NCI-H526 (cell line): ENCODE results near the gene LAMP5.

Experiments
- DNase-seq, 2 experiments: peaks; one replicate each; lab custom pipeline; 2025; lab: John Stamatoyannopoulos, UW

LAMP5 gene

GRCh38 chr20:9514461-9515213 is at the start of gene LAMP5:
TSS of gene LAMP5 (plus strand) at chr20:9514590. CDS start at chr20:9514853, 263 bp downstream.
- DNase-seq, result peak; percentile 46 to 84

GRCh38 chr20:9467995-9468394 is 46.4 kb upstream of the LAMP5 start:
- peak in 1 of 2 experiments; percentile 39 for DNase-seq

- no peak for DNase-seq
Measured at GRCh38 chr20:9474835-9475415, 39.5 kb upstream of the LAMP5 start.

- DNase-seq, result no peak
Measured at GRCh38 chr20:9475456-9475855, 38.9 kb upstream of the LAMP5 start.

GRCh38 chr20:9476174-9476573 is 38.2 kb upstream of the LAMP5 start:
- DNase-seq, result no peak

GRCh38 chr20:9476637-9477036 is 37.8 kb upstream of the LAMP5 start:
- no peak for DNase-seq

GRCh38 chr20:9478771-9479170 is 35.6 kb upstream of the LAMP5 start:
- DNase-seq, result no peak

GRCh38 chr20:9480066-9480465 is 34.3 kb upstream of the LAMP5 start:
- DNase-seq, result no peak

GRCh38 chr20:9482180-9482579 is 32.2 kb upstream of the LAMP5 start:
- DNase-seq, result no peak

GRCh38 chr20:9483131-9483530 is 31.3 kb upstream of the LAMP5 start:
- DNase-seq, result no peak

- no peak for DNase-seq
Measured at GRCh38 chr20:9485614-9486340, 28.6 kb upstream of the LAMP5 start.

- DNase-seq, result no peak
Measured at GRCh38 chr20:9487231-9487630, 27.2 kb upstream of the LAMP5 start.

- DNase-seq, result no peak
Measured at GRCh38 chr20:9488063-9488462, 26.3 kb upstream of the LAMP5 start.

- no peak for DNase-seq
Measured at GRCh38 chr20:9490161-9490560, 24.2 kb upstream of the LAMP5 start.

GRCh38 chr20:9490631-9491030 is 23.8 kb upstream of the LAMP5 start:
- no peak for DNase-seq

- no peak for DNase-seq
Measured at GRCh38 chr20:9491324-9491723, 23.1 kb upstream of the LAMP5 start.

GRCh38 chr20:9492067-9492466 is 22.3 kb upstream of the LAMP5 start:
- DNase-seq, result no peak

- DNase-seq, result no peak
Measured at GRCh38 chr20:9493803-9494202, 20.6 kb upstream of the LAMP5 start.

- no peak for DNase-seq
Measured at GRCh38 chr20:9495701-9496100, 18.7 kb upstream of the LAMP5 start.

GRCh38 chr20:9496155-9496554 is 18.2 kb upstream of the LAMP5 start:
- no peak for DNase-seq

GRCh38 chr20:9498322-9498721 is 16.1 kb upstream of the LAMP5 start:
- no peak for DNase-seq

GRCh38 chr20:9499126-9499899 is 15.1 kb upstream of the LAMP5 start:
- no peak for DNase-seq
